GM23338 (cell line): Measurements from ENCODE around the gene LIPH. TPM values are rescaled to one million over a fixed set of nuclear protein-coding genes. Genes with fewer than 3 reads are reported as not detected.

ENCODE experiments used
- ATAC-seq: fragments of 200-7000 bp; cut with Tn5 transposase; 3 replicates; pipeline ENCODE4 v1.9.1; 2020
- DNase-seq: peaks from one replicate; pipeline ENCODE4 v3.0.0-alpha.2; 2015; ENCODE audit warnings: low spot score
- H2AFZ ChIP-seq: fragments of 200-600 bp; sonication (generic); 2 replicates; pipeline ENCODE4 v1.8.0; 2016; ENCODE audit warnings: antibody characterized with exemption, mild to moderate bottlenecking, moderate library complexity
- H3F3A ChIP-seq: fragments of 200-600 bp; sonication (generic); replicated peaks from 2 replicates; pipeline ENCODE4 v1.8.0; 2017; ENCODE audit warnings: antibody characterized with exemption, mixed run types, low read depth
- H3K27ac ChIP-seq: fragments of 200-600 bp; sonication (generic); 2 replicates; pipeline ENCODE4 v1.6.1; 2016; ENCODE audit warnings: low read depth
- H3K27me3 ChIP-seq: fragments of 200-600 bp; sonication (generic); 2 replicates; pipeline ENCODE4 v1.8.0; 2016; ENCODE audit warnings: mild to moderate bottlenecking, mixed run types, moderate library complexity; ENCODE audit not compliant: insufficient read depth
- H3K36me3 ChIP-seq: fragments of 200-600 bp; sonication (generic); 2 replicates; pipeline ENCODE4 v1.8.0; 2016; ENCODE audit warnings: mild to moderate bottlenecking; ENCODE audit not compliant: insufficient read depth
- H3K4me1 ChIP-seq: fragments of 200-600 bp; sonication (generic); 2 replicates; pipeline ENCODE4 v1.8.0; 2016; ENCODE audit warnings: mild to moderate bottlenecking, moderate library complexity; ENCODE audit not compliant: insufficient read depth
- H3K4me2 ChIP-seq: fragments of 200-600 bp; sonication (generic); 2 replicates; pipeline ENCODE4 v1.7.1; 2017; ENCODE audit warnings: mixed run types
- H3K4me3 ChIP-seq: fragments of 200-600 bp; sonication (generic); 2 replicates; pipeline ENCODE4 v1.6.1; 2016; ENCODE audit warnings: mixed run types
- H3K79me2 ChIP-seq: fragments of 200-600 bp; sonication (generic); replicated peaks from 2 replicates; pipeline ENCODE4 v1.8.0; 2017; ENCODE audit warnings: mild to moderate bottlenecking; ENCODE audit not compliant: insufficient read depth
- H3K9me2 ChIP-seq: fragments of 200-600 bp; sonication (generic); 2 replicates; pipeline ENCODE4 v1.8.0; 2017; ENCODE audit not compliant: insufficient read depth
- H4K20me1 ChIP-seq: fragments of 200-600 bp; sonication (generic); replicated peaks from 2 replicates; pipeline ENCODE4 v1.8.0; 2017; ENCODE audit warnings: mild to moderate bottlenecking; ENCODE audit not compliant: insufficient read depth
- H3K27ac Mint-ChIP-seq: 2 replicates; pipeline ENCODE4 v1.8.0; 2020; ENCODE audit warnings: inconsistent platforms, mild to moderate bottlenecking, moderate library complexity, mixed read lengths
- H3K27me3 Mint-ChIP-seq: 3 replicates; pipeline ENCODE4 v1.8.0; 2022; ENCODE audit warnings: low read depth, mild to moderate bottlenecking, moderate library complexity, mixed read lengths, inconsistent platforms; ENCODE audit not compliant: insufficient read depth, poor library complexity
- H3K36me3 Mint-ChIP-seq: 3 replicates; pipeline ENCODE4 v1.8.0; 2021; ENCODE audit warnings: low read depth, mild to moderate bottlenecking, inconsistent platforms, moderate library complexity, mixed read lengths
- H3K4me1 Mint-ChIP-seq: 3 replicates; pipeline ENCODE4 v1.8.0; 2020; ENCODE audit warnings: mild to moderate bottlenecking, inconsistent platforms, mixed read lengths
- H3K4me3 Mint-ChIP-seq: 3 replicates; pipeline ENCODE4 v1.8.0; 2021; ENCODE audit warnings: moderate library complexity, mild to moderate bottlenecking, inconsistent platforms, mixed read lengths
- H3K9me3 Mint-ChIP-seq: 3 replicates; pipeline ENCODE4 v1.8.0; 2020; ENCODE audit warnings: moderate library complexity, mild to moderate bottlenecking, inconsistent platforms, mixed read lengths
- EZH2 ChIP-seq: fragments of 200-600 bp; sonication (generic); IDR thresholded peaks from one replicate; pipeline ENCODE4 v1.8.0; 2017; ENCODE audit warnings: antibody characterized with exemption, mild to moderate bottlenecking, low read depth; ENCODE audit not compliant: unreplicated experiment
- JUNB ChIP-seq: IDR thresholded peaks from one replicate; pipeline ENCODE4 v1.6.1; 2016; ENCODE audit warnings: antibody characterized with exemption; ENCODE audit not compliant: unreplicated experiment
- NANOG ChIP-seq: IDR thresholded peaks from 2 replicates; pipeline ENCODE4 v1.6.1; 2016; ENCODE audit warnings: antibody characterized with exemption, borderline replicate concordance
- POLR2AphosphoS5 ChIP-seq: IDR thresholded peaks from 2 replicates; pipeline ENCODE4 v1.6.1; 2016; ENCODE audit warnings: antibody characterized with exemption, low read depth
- STAT1 ChIP-seq: IDR thresholded peaks from one replicate; pipeline ENCODE4 v1.6.1; 2016; ENCODE audit warnings: antibody characterized with exemption; ENCODE audit not compliant: unreplicated experiment
- ZNF331 ChIP-seq: fragments of 250-450 bp; sonication (Bioruptor Pico); IDR thresholded peaks from 2 replicates; pipeline ENCODE4 v1.5.0; 2020; ENCODE audit warnings: low read depth, mild to moderate bottlenecking, moderate library complexity
- polyA plus RNA-seq: library from polyadenylated mRNA; unstranded; fragments of >200 nt; fragmentation: Nextera tagmentation; extraction: Ambion mirVana; gene quantifications from 2 replicates; pipeline ENCODE4 v1.2.1, GENCODE V29; 2016
- total RNA-seq: library from RNA; depleted of rRNA; stranded (reverse); fragments of >200 nt; shearing (Covaris generic); gene quantifications from 2 replicates; pipeline ENCODE4 v1.2.3, GENCODE V29; 2014
- TF ChIP-seq, protein P1 (sequence below): IDR thresholded peaks from one replicate; pipeline ENCODE4 v1.6.1; 2018; ENCODE audit warnings: antibody characterized with exemption; ENCODE audit not compliant: unreplicated experiment
- TF ChIP-seq, protein P2 (sequence below): IDR thresholded peaks from 2 replicates; pipeline ENCODE4 v1.6.1; 2016; ENCODE audit warnings: antibody characterized with exemption
- TF ChIP-seq, protein P3 (sequence below), 2 experiments: fragments of 200-600 bp in 1 of 2; sonication (generic) in 1 of 2; conservative IDR thresholded peaks; 2 replicates each; pipeline versions ENCODE4 v1.5.1 to v1.6.1; 2016 to 2017; ENCODE audit warnings: antibody characterized with exemption in 2 of 2, low read depth in 2 of 2, mild to moderate bottlenecking in 2 of 2, moderate library complexity in 1 of 2
- TF ChIP-seq, protein P4 (sequence below): fragments of 250-450 bp; sonication (Bioruptor Pico); IDR thresholded peaks from 2 replicates; pipeline ENCODE4 v1.5.0; 2020; ENCODE audit warnings: mild to moderate bottlenecking, moderate library complexity

Gene LIPH
- total and polyA plus RNA-seq, 2 experiments from 2014 or later, result 0.03 to 0.16 TPM

DNA sequence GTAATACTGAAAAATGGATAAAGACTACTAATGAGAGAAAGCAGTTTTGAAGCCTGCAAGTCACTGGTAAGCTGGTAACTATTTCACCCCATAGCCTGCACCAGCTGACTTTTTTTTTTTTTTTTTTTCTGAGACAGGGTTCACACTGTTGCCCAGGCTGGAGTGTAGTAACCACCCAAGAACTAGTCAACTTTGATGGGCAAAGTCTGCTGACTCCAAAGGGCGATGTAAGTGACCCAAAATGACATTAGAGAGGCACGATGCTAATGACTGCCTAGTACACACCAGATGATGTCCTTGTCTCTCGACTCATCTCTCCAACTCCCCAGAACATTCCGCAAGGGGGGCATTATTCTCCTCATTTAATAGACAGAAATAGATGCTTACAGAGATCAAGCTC, 40.7 kb downstream of the LIPH start:
- no peaks in the 10 kb centered on the region for H4K20me1 ChIP-seq
- no peaks in the 10 kb centered on the region for H3K27me3 ChIP-seq
- no peak overlapping the region for H3K4me3 ChIP-seq
- no peak overlapping the region for H3K4me2 ChIP-seq
- no peaks in the 10 kb centered on the region for H3K27me3 Mint-ChIP-seq
- H3K4me3 Mint-ChIP-seq, result no peak overlapping the region
- H3K27ac ChIP-seq, result no peak overlapping the region
- H3K36me3 Mint-ChIP-seq, result no peaks in the 10 kb centered on the region
- H2AFZ ChIP-seq, result no peak overlapping the region
- no peaks in the 10 kb centered on the region for H3K9me2 ChIP-seq
- no peaks in the 10 kb centered on the region for H3K36me3 ChIP-seq
- H3K4me1 Mint-ChIP-seq, result no peaks in the 10 kb centered on the region
- no peaks in the 10 kb centered on the region for H3K9me3 Mint-ChIP-seq
- H3K4me1 ChIP-seq, result no peaks in the 10 kb centered on the region
- ATAC-seq (no peak), DNase-seq (no peak)
- no peak overlapping the region for H3K27ac Mint-ChIP-seq
- no peaks in the 10 kb centered on the region for H3F3A ChIP-seq
- TF ChIP-seq STAT1 (no peak), ZNF331 (no peak), NANOG (no peak)
- TF ChIP-seq, protein P1, sequence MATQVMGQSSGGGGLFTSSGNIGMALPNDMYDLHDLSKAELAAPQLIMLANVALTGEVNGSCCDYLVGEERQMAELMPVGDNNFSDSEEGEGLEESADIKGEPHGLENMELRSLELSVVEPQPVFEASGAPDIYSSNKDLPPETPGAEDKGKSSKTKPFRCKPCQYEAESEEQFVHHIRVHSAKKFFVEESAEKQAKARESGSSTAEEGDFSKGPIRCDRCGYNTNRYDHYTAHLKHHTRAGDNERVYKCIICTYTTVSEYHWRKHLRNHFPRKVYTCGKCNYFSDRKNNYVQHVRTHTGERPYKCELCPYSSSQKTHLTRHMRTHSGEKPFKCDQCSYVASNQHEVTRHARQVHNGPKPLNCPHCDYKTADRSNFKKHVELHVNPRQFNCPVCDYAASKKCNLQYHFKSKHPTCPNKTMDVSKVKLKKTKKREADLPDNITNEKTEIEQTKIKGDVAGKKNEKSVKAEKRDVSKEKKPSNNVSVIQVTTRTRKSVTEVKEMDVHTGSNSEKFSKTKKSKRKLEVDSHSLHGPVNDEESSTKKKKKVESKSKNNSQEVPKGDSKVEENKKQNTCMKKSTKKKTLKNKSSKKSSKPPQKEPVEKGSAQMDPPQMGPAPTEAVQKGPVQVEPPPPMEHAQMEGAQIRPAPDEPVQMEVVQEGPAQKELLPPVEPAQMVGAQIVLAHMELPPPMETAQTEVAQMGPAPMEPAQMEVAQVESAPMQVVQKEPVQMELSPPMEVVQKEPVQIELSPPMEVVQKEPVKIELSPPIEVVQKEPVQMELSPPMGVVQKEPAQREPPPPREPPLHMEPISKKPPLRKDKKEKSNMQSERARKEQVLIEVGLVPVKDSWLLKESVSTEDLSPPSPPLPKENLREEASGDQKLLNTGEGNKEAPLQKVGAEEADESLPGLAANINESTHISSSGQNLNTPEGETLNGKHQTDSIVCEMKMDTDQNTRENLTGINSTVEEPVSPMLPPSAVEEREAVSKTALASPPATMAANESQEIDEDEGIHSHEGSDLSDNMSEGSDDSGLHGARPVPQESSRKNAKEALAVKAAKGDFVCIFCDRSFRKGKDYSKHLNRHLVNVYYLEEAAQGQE, result no peak
- TF ChIP-seq, protein P2, sequence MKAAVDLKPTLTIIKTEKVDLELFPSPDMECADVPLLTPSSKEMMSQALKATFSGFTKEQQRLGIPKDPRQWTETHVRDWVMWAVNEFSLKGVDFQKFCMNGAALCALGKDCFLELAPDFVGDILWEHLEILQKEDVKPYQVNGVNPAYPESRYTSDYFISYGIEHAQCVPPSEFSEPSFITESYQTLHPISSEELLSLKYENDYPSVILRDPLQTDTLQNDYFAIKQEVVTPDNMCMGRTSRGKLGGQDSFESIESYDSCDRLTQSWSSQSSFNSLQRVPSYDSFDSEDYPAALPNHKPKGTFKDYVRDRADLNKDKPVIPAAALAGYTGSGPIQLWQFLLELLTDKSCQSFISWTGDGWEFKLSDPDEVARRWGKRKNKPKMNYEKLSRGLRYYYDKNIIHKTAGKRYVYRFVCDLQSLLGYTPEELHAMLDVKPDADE, result no peak
- H3K79me2 ChIP-seq, result no peaks in the 10 kb centered on the region

DNA sequence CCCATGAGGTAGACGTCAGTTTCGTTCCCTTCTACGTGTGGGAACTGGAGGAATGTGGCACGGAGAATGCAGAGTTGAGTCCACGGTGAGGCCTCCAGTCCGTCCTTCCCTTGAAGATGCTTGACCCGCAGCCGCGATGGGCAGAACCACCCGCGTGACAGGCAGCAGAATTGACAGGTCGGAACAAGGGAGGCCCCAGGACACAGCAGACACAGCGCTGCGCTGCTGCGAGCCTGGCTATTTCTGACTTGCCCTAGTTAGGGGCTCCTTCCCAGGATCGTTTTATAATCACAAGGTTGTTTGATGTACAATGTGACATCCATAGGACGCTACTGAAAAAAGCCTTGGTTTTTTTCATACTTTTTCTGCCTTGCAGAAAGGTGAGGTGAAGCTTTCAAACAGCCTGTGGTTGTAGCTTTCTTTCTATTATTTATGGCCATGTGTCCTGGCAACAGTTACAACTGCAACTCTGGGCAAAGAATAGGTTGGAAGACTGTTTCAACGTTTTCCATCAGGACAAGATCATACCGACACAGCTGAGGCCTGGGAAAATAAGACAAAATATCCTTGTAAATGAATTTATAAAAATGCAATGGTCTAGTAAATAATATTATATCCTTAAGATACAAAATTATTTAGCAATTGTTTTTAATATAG, 43.9 kb downstream of the LIPH start:
- H3K4me1 ChIP-seq, result no peaks in the 10 kb centered on the region
- Mint-ChIP-seq H3K27me3 (peaks cover 2% of the 10 kb centered on the region), H3K27ac (no peak overlapping the region), H3K36me3 (no peaks in the 10 kb centered on the region), H3K4me3 (no peak overlapping the region), H3K4me1 (no peaks in the 10 kb centered on the region), H3K9me3 (no peaks in the 10 kb centered on the region)
- H3K9me2 ChIP-seq, result no peaks in the 10 kb centered on the region
- H3K4me2 ChIP-seq, result no peak overlapping the region
- H3K79me2 ChIP-seq, result no peaks in the 10 kb centered on the region
- H3K27me3 ChIP-seq, result no peaks in the 10 kb centered on the region
- no peak overlapping the region for H3K4me3 ChIP-seq
- no peaks in the 10 kb centered on the region for H3F3A ChIP-seq
- ATAC-seq, result no peak
- DNase-seq, result no peak
- no peak overlapping the region for H3K27ac ChIP-seq
- H2AFZ ChIP-seq, result no peak overlapping the region
- H3K36me3 ChIP-seq, result no peaks in the 10 kb centered on the region
- H4K20me1 ChIP-seq, result no peaks in the 10 kb centered on the region
- TF ChIP-seq EZH2 (no peak), STAT1 (no peak), JUNB (no peak), POLR2AphosphoS5 (no peak)
- TF ChIP-seq, protein P3, sequence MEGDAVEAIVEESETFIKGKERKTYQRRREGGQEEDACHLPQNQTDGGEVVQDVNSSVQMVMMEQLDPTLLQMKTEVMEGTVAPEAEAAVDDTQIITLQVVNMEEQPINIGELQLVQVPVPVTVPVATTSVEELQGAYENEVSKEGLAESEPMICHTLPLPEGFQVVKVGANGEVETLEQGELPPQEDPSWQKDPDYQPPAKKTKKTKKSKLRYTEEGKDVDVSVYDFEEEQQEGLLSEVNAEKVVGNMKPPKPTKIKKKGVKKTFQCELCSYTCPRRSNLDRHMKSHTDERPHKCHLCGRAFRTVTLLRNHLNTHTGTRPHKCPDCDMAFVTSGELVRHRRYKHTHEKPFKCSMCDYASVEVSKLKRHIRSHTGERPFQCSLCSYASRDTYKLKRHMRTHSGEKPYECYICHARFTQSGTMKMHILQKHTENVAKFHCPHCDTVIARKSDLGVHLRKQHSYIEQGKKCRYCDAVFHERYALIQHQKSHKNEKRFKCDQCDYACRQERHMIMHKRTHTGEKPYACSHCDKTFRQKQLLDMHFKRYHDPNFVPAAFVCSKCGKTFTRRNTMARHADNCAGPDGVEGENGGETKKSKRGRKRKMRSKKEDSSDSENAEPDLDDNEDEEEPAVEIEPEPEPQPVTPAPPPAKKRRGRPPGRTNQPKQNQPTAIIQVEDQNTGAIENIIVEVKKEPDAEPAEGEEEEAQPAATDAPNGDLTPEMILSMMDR (conservative IDR thresholded peaks at IDR 0.05; ENCODE audit: low read depth in 2 of 2), result no peak
- TF ChIP-seq, protein P4, sequence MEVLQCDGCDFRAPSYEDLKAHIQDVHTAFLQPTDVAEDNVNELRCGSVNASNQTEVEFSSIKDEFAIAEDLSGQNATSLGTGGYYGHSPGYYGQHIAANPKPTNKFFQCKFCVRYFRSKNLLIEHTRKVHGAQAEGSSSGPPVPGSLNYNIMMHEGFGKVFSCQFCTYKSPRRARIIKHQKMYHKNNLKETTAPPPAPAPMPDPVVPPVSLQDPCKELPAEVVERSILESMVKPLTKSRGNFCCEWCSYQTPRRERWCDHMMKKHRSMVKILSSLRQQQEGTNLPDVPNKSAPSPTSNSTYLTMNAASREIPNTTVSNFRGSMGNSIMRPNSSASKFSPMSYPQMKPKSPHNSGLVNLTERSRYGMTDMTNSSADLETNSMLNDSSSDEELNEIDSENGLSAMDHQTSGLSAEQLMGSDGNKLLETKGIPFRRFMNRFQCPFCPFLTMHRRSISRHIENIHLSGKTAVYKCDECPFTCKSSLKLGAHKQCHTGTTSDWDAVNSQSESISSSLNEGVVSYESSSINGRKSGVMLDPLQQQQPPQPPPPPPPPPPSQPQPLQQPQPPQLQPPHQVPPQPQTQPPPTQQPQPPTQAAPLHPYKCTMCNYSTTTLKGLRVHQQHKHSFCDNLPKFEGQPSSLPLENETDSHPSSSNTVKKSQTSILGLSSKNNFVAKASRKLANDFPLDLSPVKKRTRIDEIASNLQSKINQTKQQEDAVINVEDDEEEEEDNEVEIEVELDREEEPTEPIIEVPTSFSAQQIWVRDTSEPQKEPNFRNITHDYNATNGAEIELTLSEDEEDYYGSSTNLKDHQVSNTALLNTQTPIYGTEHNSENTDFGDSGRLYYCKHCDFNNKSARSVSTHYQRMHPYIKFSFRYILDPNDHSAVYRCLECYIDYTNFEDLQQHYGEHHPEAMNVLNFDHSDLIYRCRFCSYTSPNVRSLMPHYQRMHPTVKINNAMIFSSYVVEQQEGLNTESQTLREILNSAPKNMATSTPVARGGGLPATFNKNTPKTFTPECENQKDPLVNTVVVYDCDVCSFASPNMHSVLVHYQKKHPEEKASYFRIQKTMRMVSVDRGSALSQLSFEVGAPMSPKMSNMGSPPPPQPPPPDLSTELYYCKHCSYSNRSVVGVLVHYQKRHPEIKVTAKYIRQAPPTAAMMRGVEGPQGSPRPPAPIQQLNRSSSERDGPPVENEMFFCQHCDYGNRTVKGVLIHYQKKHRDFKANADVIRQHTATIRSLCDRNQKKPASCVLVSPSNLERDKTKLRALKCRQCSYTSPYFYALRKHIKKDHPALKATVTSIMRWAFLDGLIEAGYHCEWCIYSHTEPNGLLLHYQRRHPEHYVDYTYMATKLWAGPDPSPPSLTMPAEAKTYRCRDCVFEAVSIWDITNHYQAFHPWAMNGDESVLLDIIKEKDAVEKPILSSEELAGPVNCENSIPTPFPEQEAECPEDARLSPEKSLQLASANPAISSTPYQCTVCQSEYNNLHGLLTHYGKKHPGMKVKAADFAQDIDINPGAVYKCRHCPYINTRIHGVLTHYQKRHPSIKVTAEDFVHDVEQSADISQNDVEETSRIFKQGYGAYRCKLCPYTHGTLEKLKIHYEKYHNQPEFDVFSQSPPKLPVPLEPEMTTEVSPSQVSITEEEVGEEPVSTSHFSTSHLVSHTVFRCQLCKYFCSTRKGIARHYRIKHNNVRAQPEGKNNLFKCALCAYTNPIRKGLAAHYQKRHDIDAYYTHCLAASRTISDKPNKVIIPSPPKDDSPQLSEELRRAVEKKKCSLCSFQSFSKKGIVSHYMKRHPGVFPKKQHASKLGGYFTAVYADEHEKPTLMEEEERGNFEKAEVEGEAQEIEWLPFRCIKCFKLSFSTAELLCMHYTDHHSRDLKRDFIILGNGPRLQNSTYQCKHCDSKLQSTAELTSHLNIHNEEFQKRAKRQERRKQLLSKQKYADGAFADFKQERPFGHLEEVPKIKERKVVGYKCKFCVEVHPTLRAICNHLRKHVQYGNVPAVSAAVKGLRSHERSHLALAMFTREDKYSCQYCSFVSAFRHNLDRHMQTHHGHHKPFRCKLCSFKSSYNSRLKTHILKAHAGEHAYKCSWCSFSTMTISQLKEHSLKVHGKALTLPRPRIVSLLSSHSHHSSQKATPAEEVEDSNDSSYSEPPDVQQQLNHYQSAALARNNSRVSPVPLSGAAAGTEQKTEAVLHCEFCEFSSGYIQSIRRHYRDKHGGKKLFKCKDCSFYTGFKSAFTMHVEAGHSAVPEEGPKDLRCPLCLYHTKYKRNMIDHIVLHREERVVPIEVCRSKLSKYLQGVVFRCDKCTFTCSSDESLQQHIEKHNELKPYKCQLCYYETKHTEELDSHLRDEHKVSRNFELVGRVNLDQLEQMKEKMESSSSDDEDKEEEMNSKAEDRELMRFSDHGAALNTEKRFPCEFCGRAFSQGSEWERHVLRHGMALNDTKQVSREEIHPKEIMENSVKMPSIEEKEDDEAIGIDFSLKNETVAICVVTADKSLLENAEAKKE (CRISPR knock-in tag), result no peak
